IMR-90 (cell line): ENCODE data around the gene IDH3B. TPM values are rescaled to one million over a fixed set of nuclear protein-coding genes. Genes with fewer than 3 reads are reported as not detected.

Experiments used
- ATAC-seq: fragments of 200-7000 bp; cut with Tn5 transposase; 2 replicates; pipeline ENCODE4 v1.9.1; 2020; ENCODE audit warnings: low read depth, mild to moderate bottlenecking, moderate library complexity
- BruUV-seq: library from RNA; stranded (reverse); fragments of 400-500 nt; replicated peaks from 2 replicates; lab custom pipeline; 2021; lab: Mats Ljungman, UMichigan
- CTCF ChIA-PET: fragments of 300-600 bp; formaldehyde crosslinking; extraction: SDS; loops from one replicate; lab custom pipeline; 2021; ENCODE audit warnings: antibody characterized with exemption; lab: Yijun Ruan, JAX
- POLR2A ChIA-PET: fragments of 300-600 bp; sonication (Branson Sonifier 250); formaldehyde crosslinking; loops from one replicate; lab custom pipeline; 2022; ENCODE audit warnings: antibody characterized with exemption; ENCODE audit not compliant: unreplicated experiment; lab: Charles Lee
- DNase-seq: peaks from one replicate; pipeline ENCODE4 v3.0.0; 2013
- H2AFZ ChIP-seq: replicated peaks from 2 replicates; pipeline ENCODE3; 2013; ENCODE audit warnings: low read length, mild to moderate bottlenecking; ENCODE audit not compliant: poor library complexity
- H2AK5ac ChIP-seq: 2 replicates; pipeline ENCODE4 v1.6.1; 2013; ENCODE audit warnings: low read depth, low read length, inconsistent platforms
- H2AK9ac ChIP-seq: replicated peaks from 2 replicates; pipeline ENCODE3; 2013; ENCODE audit warnings: mild to moderate bottlenecking, low read depth, low read length, moderate library complexity; ENCODE audit not compliant: poor library complexity
- H2BK120ac ChIP-seq: 2 replicates; pipeline ENCODE4 v1.6.1; 2013; ENCODE audit warnings: low read depth, low read length, inconsistent platforms
- H2BK15ac ChIP-seq: 3 replicates; pipeline ENCODE4 v1.6.1; 2013; ENCODE audit warnings: low read depth, low read length, inconsistent platforms
- H2BK20ac ChIP-seq: 2 replicates; pipeline ENCODE4 v1.6.1; 2013; ENCODE audit warnings: low read depth, mild to moderate bottlenecking, inconsistent platforms, low read length, moderate library complexity
- H2BK5ac ChIP-seq: 2 replicates; pipeline ENCODE4 v1.6.1; 2013; ENCODE audit warnings: mild to moderate bottlenecking, low read depth, low read length, inconsistent platforms; ENCODE audit not compliant: poor library complexity, severe bottlenecking
- H3K14ac ChIP-seq: replicated peaks from 2 replicates; pipeline ENCODE4 v1.6.1; 2013; ENCODE audit warnings: low read depth, low read length, inconsistent platforms
- H3K18ac ChIP-seq: 2 replicates; pipeline ENCODE4 v1.6.1; 2013; ENCODE audit warnings: low read depth, low read length, control low read depth
- H3K23ac ChIP-seq: 2 replicates; pipeline ENCODE4 v1.6.1; 2013; ENCODE audit warnings: low read depth, low read length, inconsistent platforms
- H3K27ac ChIP-seq: 2 replicates; pipeline ENCODE4 v1.5.1; 2013; ENCODE audit warnings: mild to moderate bottlenecking, control low read depth, low read length; ENCODE audit not compliant: insufficient read depth
- H3K27me3 ChIP-seq: 2 replicates; pipeline ENCODE4 v1.6.1; 2013; ENCODE audit warnings: low read length; ENCODE audit not compliant: control insufficient read depth, insufficient read depth
- H3K36me3 ChIP-seq: 2 replicates; pipeline ENCODE4 v1.6.1; 2013; ENCODE audit warnings: low read length, mixed read lengths; ENCODE audit not compliant: control insufficient read depth, insufficient read depth
- H3K4ac ChIP-seq: 2 replicates; pipeline ENCODE4 v1.6.1; 2013; ENCODE audit warnings: low read depth, low read length, inconsistent platforms
- H3K4me1 ChIP-seq: 2 replicates; pipeline ENCODE4 v1.6.1; 2013; ENCODE audit warnings: low read length, mixed read lengths; ENCODE audit not compliant: control insufficient read depth, insufficient read depth
- H3K4me2 ChIP-seq: 2 replicates; pipeline ENCODE4 v1.6.1; 2013; ENCODE audit warnings: low read depth, mild to moderate bottlenecking, control low read depth, low read length, moderate library complexity
- H3K4me3 ChIP-seq: 2 replicates; pipeline ENCODE4 v1.5.1; 2013; ENCODE audit warnings: low read depth, mild to moderate bottlenecking, control low read depth, low read length, moderate library complexity; ENCODE audit not compliant: insufficient read depth
- H3K56ac ChIP-seq: 2 replicates; pipeline ENCODE4 v1.6.1; 2013; ENCODE audit warnings: low read length, inconsistent platforms; ENCODE audit not compliant: insufficient read depth; ENCODE audit errors: extremely low read depth
- H3K79me1 ChIP-seq, 2 experiments: 2 replicates each; pipeline ENCODE4 v1.6.1; 2013; ENCODE audit warnings: low read length in 2 of 2, inconsistent platforms in 1 of 2, low read depth in 1 of 2
- H3K9ac ChIP-seq: 2 replicates; pipeline ENCODE4 v1.6.1; 2013; ENCODE audit warnings: low read depth, low read length, control low read depth
- H3K9me1 ChIP-seq: 2 replicates; pipeline ENCODE4 v1.6.1; 2013; ENCODE audit warnings: low read length, inconsistent platforms; ENCODE audit not compliant: insufficient read depth
- H3K9me3 ChIP-seq: 2 replicates; pipeline ENCODE4 v1.6.1; 2013; ENCODE audit warnings: low read length; ENCODE audit not compliant: control insufficient read depth, insufficient read depth
- H4K20me1 ChIP-seq: 2 replicates; pipeline ENCODE4 v1.6.1; 2013; ENCODE audit warnings: low read length, inconsistent platforms; ENCODE audit not compliant: insufficient read depth
- H4K5ac ChIP-seq: 2 replicates; pipeline ENCODE4 v1.6.1; 2013; ENCODE audit warnings: mild to moderate bottlenecking, low read depth, low read length, control low read depth
- H4K8ac ChIP-seq, 2 experiments: 2 replicates each; pipeline ENCODE4 v1.6.1; 2013; ENCODE audit warnings: low read depth in 2 of 2, low read length in 2 of 2, control low read depth in 1 of 2, inconsistent platforms in 1 of 2
- H4K91ac ChIP-seq: 2 replicates; pipeline ENCODE4 v1.6.1; 2013; ENCODE audit warnings: low read depth, low read length, inconsistent platforms; ENCODE audit not compliant: insufficient read depth
- CEBPB ChIP-seq: IDR thresholded peaks from 2 replicates; pipeline ENCODE4 v1.6.1; 2012; ENCODE audit warnings: low read depth, low read length, improper control_type of control experiment
- FOS ChIP-seq: fragments of 150-350 bp; IDR thresholded peaks from 2 replicates; pipeline ENCODE4 v1.6.1; 2016; ENCODE audit warnings: low read depth, low read length
- MXI1 ChIP-seq: IDR thresholded peaks from 2 replicates; pipeline ENCODE4 v1.6.1; 2012; ENCODE audit warnings: low read depth, mild to moderate bottlenecking, low read length, moderate library complexity, borderline replicate concordance
- NFE2L2 ChIP-seq: fragments of 150-350 bp; IDR thresholded peaks from 2 replicates; pipeline ENCODE4 v1.6.1; 2016; ENCODE audit warnings: low read depth, mild to moderate bottlenecking, low read length
- POLR2A ChIP-seq: IDR thresholded peaks from 2 replicates; pipeline ENCODE4 v1.6.1; 2012; ENCODE audit warnings: mild to moderate bottlenecking, low read depth, low read length
- RFX5 ChIP-seq: IDR thresholded peaks from 2 replicates; pipeline ENCODE4 v1.8.0; 2012; ENCODE audit warnings: low read depth, mild to moderate bottlenecking, low read length, moderate library complexity
- SMC3 ChIP-seq: fragments of 150-350 bp; IDR thresholded peaks from 2 replicates; pipeline ENCODE4 v1.6.1; 2016; ENCODE audit warnings: low read depth, mild to moderate bottlenecking, antibody characterized with exemption, low read length, moderate library complexity
- WGBS, 2 experiments: methylation state at CpG; one replicate each; pipeline versions ENCODE4 v1.1.5 to v1.1.7; 2013; ENCODE audit warnings: missing lambda C conversion rate in 2 of 2; ENCODE audit not compliant: insufficient read length in 1 of 2; ENCODE audit errors: extremely low coverage in 2 of 2; 5-methylcytosine and 5-hydroxymethylcytosine counted together
- dilution Hi-C: fragments of 300-500 bp; cut with HindIII; formaldehyde crosslinking; loops from one replicate; pipeline ENCODE4 v1.14.3; 2018; ENCODE audit warnings: low sequenced_read_pairs; ENCODE audit not compliant: unreplicated experiment
- in situ Hi-C: fragments of 300-500 bp; cut with MboI; formaldehyde crosslinking; loops from 3 replicates; pipeline ENCODE4 v1.14.3; 2019; ENCODE audit warnings: low sequenced_read_pairs, inconsistent platforms, mixed read lengths
- intact Hi-C: fragments of 100-400 bp; cut with micrococcal nuclease; formaldehyde crosslinking; loops from 2 replicates; pipeline ENCODE4 v1.10.0; 2022
- polyA plus RNA-seq, 3 experiments: library from polyadenylated mRNA; depleted of rRNA; stranded (reverse); fragments of >200 nt; gene quantifications; 2 replicates each; pipeline ENCODE4 v1.2.3, GENCODE V29; 2012; ENCODE audit warnings: low replicate concordance in 1 of 3
- total RNA-seq: library from RNA; depleted of rRNA; stranded (reverse); fragments of >200 nt; gene quantifications from 2 replicates; pipeline ENCODE4 v1.2.3, GENCODE V29; 2012
- TF ChIP-seq, protein P1 (sequence below): conservative IDR thresholded peaks from 2 replicates; pipeline ENCODE4 v1.5.1; 2012; ENCODE audit warnings: mild to moderate bottlenecking, low read depth, low read length, improper control_type of control experiment
- TF ChIP-seq, protein P2 (sequence below): fragments of 150-350 bp; IDR thresholded peaks from 2 replicates; pipeline ENCODE4 v1.6.1; 2016; ENCODE audit warnings: low read depth, mild to moderate bottlenecking, low read length, moderate library complexity, borderline replicate concordance
- TF ChIP-seq, protein P3 (sequence below): fragments of 150-350 bp; IDR thresholded peaks from 2 replicates; pipeline ENCODE4 v1.6.1; 2017; ENCODE audit warnings: mild to moderate bottlenecking, antibody characterized with exemption, low read length, low read depth

The IDH3B gene
- total and polyA plus RNA-seq, 2 of the 4 experiments (the other 2 are of a cell fraction), result 151 to 160 TPM

DNA sequence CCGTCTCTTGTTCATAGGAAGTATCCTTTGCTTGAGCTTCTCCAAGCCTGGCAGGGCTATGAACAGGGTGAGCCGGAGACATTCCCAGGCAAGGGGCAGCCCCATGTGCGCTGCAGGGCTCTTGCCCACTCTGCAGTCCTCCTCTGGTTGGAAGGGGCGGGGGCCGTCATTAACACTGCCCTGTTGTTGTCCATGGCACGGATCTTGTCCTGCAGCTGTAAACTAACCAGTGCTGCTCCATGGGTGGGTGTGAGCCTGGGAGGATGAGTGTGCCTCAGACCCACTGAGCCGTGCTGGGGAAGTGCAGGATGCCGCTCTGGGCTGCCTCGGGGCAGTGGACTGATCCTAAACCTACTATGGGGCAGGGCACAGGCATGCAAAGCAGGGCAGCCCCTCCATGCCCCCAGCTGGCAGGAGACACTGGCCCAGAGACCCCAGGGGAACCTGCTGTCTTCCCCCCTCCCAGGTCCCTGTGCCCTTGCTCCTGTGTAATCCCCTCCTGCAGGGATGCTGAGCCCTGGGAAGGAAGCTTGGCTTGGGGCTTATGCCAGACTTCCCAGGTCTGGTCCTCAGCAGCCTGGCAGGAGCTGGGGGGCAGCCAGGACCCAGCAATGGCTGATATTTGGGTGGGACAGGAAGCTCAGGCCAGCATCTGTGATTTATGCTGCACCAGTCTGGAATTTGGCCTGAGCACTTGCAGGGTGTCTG, 37.1 kb upstream of the IDH3B start:
- H3K9ac ChIP-seq, result no peak overlapping the region
- no peak overlapping the region for H2BK20ac ChIP-seq
- H2AK5ac ChIP-seq, result no peak overlapping the region
- H3K23ac ChIP-seq, result no peak overlapping the region
- H2BK5ac ChIP-seq, result no peak overlapping the region
- no peaks in the 10 kb centered on the region for H3K9me1 ChIP-seq
- no peak overlapping the region for H2BK15ac ChIP-seq
- H3K79me1 ChIP-seq, result no peaks in the 10 kb centered on the region
- TF ChIP-seq POLR2A (no peak), MXI1 (no peak), FOS (no peak), CEBPB (no peak), NFE2L2 (no peak), RFX5 (no peak), SMC3 (no peak)
- TF ChIP-seq, protein P1, sequence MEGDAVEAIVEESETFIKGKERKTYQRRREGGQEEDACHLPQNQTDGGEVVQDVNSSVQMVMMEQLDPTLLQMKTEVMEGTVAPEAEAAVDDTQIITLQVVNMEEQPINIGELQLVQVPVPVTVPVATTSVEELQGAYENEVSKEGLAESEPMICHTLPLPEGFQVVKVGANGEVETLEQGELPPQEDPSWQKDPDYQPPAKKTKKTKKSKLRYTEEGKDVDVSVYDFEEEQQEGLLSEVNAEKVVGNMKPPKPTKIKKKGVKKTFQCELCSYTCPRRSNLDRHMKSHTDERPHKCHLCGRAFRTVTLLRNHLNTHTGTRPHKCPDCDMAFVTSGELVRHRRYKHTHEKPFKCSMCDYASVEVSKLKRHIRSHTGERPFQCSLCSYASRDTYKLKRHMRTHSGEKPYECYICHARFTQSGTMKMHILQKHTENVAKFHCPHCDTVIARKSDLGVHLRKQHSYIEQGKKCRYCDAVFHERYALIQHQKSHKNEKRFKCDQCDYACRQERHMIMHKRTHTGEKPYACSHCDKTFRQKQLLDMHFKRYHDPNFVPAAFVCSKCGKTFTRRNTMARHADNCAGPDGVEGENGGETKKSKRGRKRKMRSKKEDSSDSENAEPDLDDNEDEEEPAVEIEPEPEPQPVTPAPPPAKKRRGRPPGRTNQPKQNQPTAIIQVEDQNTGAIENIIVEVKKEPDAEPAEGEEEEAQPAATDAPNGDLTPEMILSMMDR, result no peak
- TF ChIP-seq, protein P2, sequence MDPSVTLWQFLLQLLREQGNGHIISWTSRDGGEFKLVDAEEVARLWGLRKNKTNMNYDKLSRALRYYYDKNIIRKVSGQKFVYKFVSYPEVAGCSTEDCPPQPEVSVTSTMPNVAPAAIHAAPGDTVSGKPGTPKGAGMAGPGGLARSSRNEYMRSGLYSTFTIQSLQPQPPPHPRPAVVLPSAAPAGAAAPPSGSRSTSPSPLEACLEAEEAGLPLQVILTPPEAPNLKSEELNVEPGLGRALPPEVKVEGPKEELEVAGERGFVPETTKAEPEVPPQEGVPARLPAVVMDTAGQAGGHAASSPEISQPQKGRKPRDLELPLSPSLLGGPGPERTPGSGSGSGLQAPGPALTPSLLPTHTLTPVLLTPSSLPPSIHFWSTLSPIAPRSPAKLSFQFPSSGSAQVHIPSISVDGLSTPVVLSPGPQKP, result no peak
- TF ChIP-seq, protein P3, sequence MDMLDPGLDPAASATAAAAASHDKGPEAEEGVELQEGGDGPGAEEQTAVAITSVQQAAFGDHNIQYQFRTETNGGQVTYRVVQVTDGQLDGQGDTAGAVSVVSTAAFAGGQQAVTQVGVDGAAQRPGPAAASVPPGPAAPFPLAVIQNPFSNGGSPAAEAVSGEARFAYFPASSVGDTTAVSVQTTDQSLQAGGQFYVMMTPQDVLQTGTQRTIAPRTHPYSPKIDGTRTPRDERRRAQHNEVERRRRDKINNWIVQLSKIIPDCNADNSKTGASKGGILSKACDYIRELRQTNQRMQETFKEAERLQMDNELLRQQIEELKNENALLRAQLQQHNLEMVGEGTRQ, result no peak
- peaks cover 49% of the 10 kb centered on the region for H3K27me3 ChIP-seq
- H3K4me3 ChIP-seq, result no peak overlapping the region
- no peaks in the 10 kb centered on the region for H3K4me1 ChIP-seq
- H2AK9ac ChIP-seq, result no peak overlapping the region
- H2AFZ ChIP-seq, result no peak overlapping the region
- H2BK120ac ChIP-seq, result no peak overlapping the region
- ATAC-seq, result no peak
- no peak for DNase-seq
- in situ Hi-C loops, result no loop called here
- H3K14ac ChIP-seq, result no peak overlapping the region
- H3K18ac ChIP-seq, result no peak overlapping the region
- H4K20me1 ChIP-seq, result no peaks in the 10 kb centered on the region; the same call in 1 of the 2 replicates
- H3K27ac ChIP-seq, result no peak overlapping the region
- dilution Hi-C loops, result no loop called here
- POLR2A ChIA-PET, result no interaction called here
- no peak overlapping the region for H3K56ac ChIP-seq
- H4K91ac ChIP-seq, result no peak overlapping the region
- no peaks in the 10 kb centered on the region for H3K36me3 ChIP-seq
- H3K4ac ChIP-seq, result no peak overlapping the region
- H3K9me3 ChIP-seq, result no peaks in the 10 kb centered on the region
- CTCF ChIA-PET, result interaction anchor here (0.5 kb wide), 1 partner anchor 232 kb away, joined by 3 read pairs; no protein-coding TSS in a partner anchor
- 45% methylated on average over 2 of the region's 9 CpGs; no CpG with 5 or more reads in 1 of the 2 experiments for WGBS, 2 experiments
- intact Hi-C loops, result no loop called here
- no peak overlapping the region for H3K4me2 ChIP-seq
- no peak overlapping the region for H4K8ac ChIP-seq
- BruUV-seq, result no TSS peak
- no peak overlapping the region for H4K5ac ChIP-seq
